ENCODE data around the gene ZNF578.
"Not testable (repeated sequence)": the region's sequence is repeated elsewhere in the genome, so short reads cannot be mapped to it uniquely, and the experiment has no call there.

Gene ZNF578

GRCh38 chr19:52516191-52516590 lies 62.8 kb downstream of the ZNF578 start:
- DNase-seq (ENCODE audit: low read depth in 2 of 2): no peak

- no peak for DNase-seq (ENCODE audit: low read depth in 2 of 2)
Observed at GRCh38 chr19:52518646-52519045, 65.3 kb downstream of the ZNF578 start.

- DNase-seq (ENCODE audit: low read depth in 2 of 2): not testable (repeated sequence)
Observed at GRCh38 chr19:52519175-52519574, 65.8 kb downstream of the ZNF578 start.

GRCh38 chr19:52520013-52520412 lies 66.7 kb downstream of the ZNF578 start:
- DNase-seq (ENCODE audit: low read depth in 2 of 2): no peak

- DNase-seq (ENCODE audit: low read depth in 2 of 2): no peak
Observed at GRCh38 chr19:52522551-52522950, 69.2 kb downstream of the ZNF578 start.

- DNase-seq (ENCODE audit: low read depth in 2 of 2): no peak
Observed at GRCh38 chr19:52524086-52524485, 70.7 kb downstream of the ZNF578 start.

GRCh38 chr19:52527134-52527955 lies 74.0 kb downstream of the ZNF578 start, which contains the start of gene ZNF808:
TSS of gene ZNF808 (plus strand) at chr19:52527668. CDS start at chr19:52543285, 15,617 bp downstream.
- peak; percentile 52 to 57 for DNase-seq (ENCODE audit: low read depth in 2 of 2)

GRCh38 chr19:52527956-52528351 lies 74.6 kb downstream of the ZNF578 start:
- no peak for DNase-seq (ENCODE audit: low read depth in 2 of 2)

- DNase-seq (ENCODE audit: low read depth in 2 of 2): no peak
Observed at GRCh38 chr19:52532480-52532879, 79.1 kb downstream of the ZNF578 start.

- no peak for DNase-seq (ENCODE audit: low read depth in 2 of 2)
Observed at GRCh38 chr19:52533901-52534300, 80.5 kb downstream of the ZNF578 start.

- not testable (repeated sequence) for DNase-seq (ENCODE audit: low read depth in 2 of 2)
Observed at GRCh38 chr19:52535385-52535770, 82.0 kb downstream of the ZNF578 start.

- peak; percentile 21 to 23 for DNase-seq (ENCODE audit: low read depth in 2 of 2)
Observed at GRCh38 chr19:52535771-52536447, 82.6 kb downstream of the ZNF578 start.

GRCh38 chr19:52536448-52536800 lies 83.1 kb downstream of the ZNF578 start:
- DNase-seq (ENCODE audit: low read depth in 2 of 2): no peak

- not testable (repeated sequence) for DNase-seq (ENCODE audit: low read depth in 2 of 2)
Observed at GRCh38 chr19:52538815-52539214, 85.5 kb downstream of the ZNF578 start.

- not testable (repeated sequence) for DNase-seq (ENCODE audit: low read depth in 2 of 2)
Observed at GRCh38 chr19:52541176-52541575, 87.8 kb downstream of the ZNF578 start.

GRCh38 chr19:52541608-52542007 lies 88.3 kb downstream of the ZNF578 start:
- no peak for DNase-seq (ENCODE audit: low read depth in 2 of 2)

GRCh38 chr19:52542541-52542940 lies 89.2 kb downstream of the ZNF578 start:
- DNase-seq (ENCODE audit: low read depth in 2 of 2): not testable (repeated sequence)

GRCh38 chr19:52542984-52543664 lies 89.8 kb downstream of the ZNF578 start:
- DNase-seq (ENCODE audit: low read depth in 2 of 2): no peak

GRCh38 chr19:52554216-52554971 lies 101.0 kb downstream of the ZNF578 start:
- DNase-seq (ENCODE audit: low read depth in 2 of 2): no peak

- DNase-seq (ENCODE audit: low read depth in 2 of 2): no peak
Observed at GRCh38 chr19:52557231-52557995, 104.1 kb downstream of the ZNF578 start.
